ENCODE measurements around the gene ASNSD1.

- no peak for TF ChIP-seq CTCF (IDR thresholded peaks at IDR 0.05; ENCODE audit: low read depth, low read length, poor library complexity, severe bottlenecking)
- TF ChIP-seq EZH2phosphoT487 (IDR thresholded peaks at IDR 0.05; ENCODE audit: borderline replicate concordance, low read length): no peak
These were observed 31.5 kb upstream of the ASNSD1 start for GRCh38 chr2:189629531-189630453.
